ENCODE data around the gene HHIPL1.

Gene HHIPL1

DNA sequence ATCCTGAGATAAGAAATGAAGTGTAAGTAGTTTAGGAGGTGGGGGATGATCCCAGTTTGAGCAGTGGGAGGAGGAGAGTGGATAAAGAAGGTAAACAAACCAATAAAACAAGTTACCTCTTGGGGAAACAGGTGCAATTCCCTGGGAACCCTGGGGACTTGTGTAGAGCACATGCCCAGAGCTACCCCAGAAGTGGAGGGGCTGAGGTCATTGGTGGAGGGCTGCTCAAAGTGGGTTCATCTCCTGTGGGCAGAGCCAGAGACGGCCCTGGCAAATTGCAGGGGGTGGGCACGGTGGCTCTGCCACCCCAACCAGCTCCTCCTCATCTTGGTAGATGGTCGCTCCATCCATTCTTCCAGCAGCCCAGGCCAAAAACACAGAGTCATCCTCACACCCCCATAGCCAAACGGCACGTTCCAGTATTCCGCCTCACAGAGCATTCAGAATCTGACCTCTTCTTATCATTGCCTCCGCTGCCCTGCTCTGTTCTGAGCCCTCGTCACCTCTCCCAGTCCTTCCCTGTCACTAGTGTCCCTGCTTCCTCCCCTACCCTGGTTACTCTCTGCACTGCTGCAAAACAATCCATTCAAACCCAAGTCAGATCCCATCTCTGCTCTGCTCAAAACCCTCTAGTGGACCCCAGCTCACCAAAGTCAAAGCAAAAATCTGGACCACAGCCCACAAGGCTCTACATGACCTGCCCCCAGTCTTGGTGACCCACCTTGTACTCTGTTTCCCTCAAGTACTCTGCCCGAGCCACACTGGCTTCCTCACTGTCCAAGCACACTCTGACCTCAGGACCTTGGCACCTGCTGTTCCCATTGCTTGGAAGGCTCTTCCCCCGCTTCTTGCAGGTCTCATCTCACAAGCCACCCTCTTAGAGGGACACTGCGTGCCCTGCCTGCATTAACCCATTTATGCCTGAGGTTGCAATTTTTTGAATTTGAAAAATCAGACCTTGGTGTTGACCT, 44.6 kb downstream of the HHIPL1 start:
- DNase-seq (ENCODE audit: low read depth) = no peak

DNA sequence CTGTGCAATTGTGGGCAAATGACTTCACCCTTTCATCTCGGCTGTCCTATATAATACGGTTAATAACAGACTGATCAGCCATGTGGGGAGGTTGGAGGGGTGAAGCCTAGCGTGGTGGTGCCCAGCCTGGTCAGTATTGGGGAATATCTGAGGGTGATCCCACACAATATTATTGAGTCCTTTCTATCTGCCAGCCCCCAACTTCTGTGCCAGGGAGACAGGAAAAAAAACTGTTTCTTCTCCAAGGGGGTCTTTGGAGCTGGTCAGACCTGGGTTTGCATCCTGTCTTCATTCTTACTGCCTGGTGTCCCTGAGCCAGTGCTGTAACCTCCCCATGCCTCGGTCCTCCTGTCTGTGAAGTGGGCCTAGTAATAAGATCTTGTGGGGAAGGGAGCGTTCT, 45.7 kb downstream of the HHIPL1 start:
- DNase-seq (ENCODE audit: low read depth) = no peak

DNA sequence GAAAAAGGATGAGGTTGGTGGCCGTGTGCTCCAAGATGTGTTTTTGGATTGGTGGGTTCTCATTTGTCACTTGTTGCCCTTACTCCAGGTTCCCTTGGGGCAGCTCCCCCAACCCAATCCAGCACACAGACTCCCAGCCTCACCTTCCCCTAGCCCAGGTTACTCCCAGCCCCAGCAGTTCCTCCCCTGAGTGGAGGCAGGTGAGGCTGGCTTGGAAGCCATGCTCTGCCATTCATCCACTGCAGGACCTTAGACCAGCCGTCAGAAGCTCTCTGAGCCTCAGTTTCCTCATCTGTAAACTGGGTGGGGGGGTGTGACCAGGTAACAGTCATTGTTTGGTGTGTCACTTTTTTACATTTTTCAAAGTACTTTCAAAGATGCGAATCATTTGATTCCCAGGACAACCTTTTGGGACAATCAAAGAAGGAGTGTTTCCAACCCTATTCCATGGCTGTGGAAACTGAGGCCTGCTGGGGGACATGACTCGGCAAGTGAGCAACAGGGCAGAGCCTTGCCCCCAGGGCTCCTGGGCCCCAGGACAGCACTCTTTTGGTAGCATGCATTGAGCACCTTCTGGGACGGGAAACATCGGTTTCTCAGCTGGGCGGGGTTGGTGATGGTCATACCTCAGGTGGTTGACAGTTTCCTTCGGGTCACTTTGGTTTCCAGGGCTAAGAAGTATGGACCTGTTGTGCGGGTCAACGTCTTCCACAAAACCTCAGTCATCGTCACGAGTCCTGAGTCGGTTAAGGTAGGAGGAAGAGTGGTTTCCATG, 46.4 kb downstream of the HHIPL1 start:
- no peak for DNase-seq (ENCODE audit: low read depth)

DNA sequence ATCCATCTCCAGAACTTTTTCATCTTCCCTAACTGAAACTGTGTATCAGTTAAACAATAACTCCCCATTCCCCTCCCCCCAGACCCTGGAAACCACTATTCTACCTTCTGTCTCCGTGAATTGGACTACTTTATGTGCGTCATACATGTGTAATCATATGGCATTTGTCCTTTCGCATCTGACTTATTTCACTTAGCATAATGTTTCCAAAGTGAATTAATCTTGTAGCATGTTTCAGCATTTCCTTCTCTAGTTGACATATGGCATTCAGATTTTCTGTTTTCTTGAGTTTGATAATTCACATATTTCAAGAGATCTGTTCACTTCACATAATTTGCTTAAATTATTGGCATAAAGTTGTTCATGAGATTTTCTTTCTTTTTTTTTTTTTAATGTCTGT, 49.0 kb downstream of the HHIPL1 start:
- no peak for DNase-seq (ENCODE audit: low read depth)

DNA sequence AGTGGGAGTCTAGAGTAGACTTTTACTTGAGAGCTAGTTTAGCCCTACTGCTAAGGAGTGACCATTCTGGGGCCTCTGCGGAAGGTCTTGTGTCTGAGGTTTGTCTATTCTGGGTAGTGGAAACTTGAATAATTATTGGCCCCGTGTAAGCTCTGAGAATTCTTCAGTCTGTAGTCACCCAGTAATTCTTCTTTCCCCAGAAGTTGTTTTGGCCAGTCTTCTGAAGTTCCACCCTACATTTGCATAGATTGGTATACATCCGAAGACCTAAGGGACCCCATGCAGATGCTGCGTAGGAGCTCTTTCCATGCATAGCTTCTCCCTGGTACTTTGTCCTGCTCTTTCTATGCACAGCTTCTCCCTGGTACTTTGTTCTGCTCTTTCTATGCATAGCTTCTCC, 52.0 kb downstream of the HHIPL1 start:
- DNase-seq (ENCODE audit: low read depth) = no peak

DNA sequence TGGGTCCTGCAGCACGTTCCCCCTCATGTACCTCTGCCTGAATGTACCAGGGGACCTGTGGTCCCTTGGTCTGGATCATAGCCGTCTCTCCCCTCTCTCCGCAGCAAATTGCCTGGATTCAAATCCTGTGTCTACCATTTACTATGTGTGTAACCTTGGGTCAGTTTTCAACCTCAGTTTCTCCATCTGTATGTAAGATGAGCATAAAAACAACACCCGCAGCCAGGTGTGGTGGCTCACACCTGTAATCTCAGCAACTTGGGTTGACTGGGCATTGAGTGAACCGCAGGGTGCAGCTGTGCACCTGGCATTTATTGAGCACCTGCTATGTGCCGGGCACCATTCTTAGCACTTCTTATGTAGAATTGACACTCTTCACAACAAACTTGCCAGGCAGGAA, 53.3 kb downstream of the HHIPL1 start:
- DNase-seq (ENCODE audit: low read depth) = no peak

DNA sequence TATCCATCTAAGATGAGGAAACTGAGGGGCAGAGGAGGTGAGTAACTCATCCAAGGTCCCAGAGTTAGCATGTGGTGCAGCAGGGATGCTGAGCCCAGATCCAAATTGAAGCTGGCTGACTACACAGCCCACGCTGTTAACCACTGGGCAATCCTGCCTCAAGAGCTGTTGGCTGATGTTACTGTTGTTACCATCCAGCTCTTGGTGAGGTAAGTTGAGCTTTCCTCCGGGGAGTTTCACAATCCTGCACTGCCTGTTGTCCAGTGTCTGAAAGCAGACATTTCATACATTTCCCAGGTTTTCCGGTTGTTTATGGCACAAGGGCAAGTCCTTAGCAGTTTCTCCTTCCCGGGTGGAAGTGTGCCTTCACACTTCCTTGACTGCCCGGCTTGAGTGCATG, 53.7 kb downstream of the HHIPL1 start:
- no peak for DNase-seq (ENCODE audit: low read depth)

DNA sequence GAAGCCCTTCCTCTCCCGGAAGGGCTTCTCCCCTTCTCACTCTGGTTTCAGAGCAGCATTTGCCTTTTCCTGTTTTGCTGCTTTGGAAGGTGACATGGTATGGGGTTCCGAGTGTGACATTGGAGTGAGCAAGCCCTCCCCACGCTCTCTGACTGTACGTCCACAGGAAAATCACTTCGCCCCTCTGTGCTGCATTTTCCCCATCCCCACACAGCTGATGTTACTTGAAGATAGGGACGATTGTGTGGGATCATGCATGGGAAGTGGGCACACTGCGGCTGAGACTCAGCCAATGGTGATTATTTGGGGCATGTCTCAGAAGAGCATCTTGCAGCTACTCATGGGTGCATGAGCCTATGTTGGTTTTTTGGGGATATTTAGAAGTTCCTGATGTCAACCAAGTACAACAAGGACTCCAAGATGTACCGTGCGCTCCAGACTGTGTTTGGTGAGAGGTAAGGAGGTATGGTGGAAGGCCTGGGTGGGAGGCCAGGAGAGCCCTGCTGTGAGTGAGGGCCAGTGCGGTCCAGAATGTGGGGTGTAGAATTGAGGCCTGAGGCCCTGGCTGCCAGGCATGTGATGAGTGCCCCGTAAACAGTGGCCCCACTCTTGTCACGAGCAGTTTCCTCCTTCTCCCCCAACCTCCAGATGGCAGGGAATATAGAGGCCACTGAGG, 54.3 kb downstream of the HHIPL1 start:
- no peak for DNase-seq (ENCODE audit: low read depth)

DNA sequence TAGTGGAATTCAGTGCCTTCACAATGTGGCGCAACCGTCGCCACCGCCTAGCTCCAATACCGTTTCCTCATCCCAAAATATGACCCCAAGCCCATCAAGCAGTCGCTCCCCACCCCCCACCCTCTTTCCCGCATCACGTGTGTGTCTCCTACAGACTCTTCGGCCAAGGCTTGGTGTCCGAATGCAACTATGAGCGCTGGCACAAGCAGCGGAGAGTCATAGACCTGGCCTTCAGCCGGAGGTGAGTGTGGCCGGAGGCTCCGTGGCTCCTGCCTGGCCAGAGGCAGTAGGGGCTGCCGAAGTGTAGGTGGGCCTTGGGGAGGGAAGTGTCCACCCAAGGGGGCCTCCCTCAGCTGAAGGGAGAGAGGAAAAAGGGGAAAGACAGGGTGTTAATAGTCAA, 54.9 kb downstream of the HHIPL1 start:
- no peak for DNase-seq (ENCODE audit: low read depth)

DNA sequence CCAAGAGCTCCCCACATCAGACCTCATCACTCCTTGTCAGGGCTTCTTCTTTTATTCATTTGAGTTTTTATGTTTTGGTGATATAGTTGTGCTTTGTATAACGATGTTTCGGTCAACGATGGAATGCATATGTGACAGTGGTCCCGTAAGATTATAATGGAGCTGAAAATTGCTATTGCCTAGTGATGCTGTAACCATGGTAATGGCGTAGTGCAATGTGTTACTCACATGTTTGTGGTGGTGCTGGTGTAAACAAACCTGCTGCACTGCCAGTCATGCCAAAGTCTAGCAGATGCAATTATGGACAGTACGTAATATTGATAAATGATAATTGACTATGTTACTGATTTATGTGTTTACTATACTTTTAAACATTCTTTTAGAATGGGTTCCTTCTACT, 55.5 kb downstream of the HHIPL1 start:
- no peak for DNase-seq (ENCODE audit: low read depth)

DNA sequence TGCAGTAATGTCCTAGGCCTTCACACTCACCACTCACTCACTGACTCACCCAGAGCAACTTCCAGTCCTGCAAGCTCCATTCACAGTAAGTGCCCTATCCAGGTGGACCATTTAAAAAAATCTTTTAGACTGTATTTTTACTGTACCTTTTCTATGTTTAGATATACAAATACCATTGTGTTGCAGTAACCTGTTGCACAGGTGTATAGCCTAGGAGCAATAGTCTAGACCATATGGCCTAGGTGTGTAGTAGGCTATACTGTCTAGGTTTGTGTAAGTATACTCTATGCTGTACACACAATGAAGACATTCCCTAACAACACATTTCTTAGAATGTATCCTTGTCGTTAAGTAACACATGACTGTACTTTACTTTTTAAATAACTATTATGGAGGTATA, 56.3 kb downstream of the HHIPL1 start:
- no peak for DNase-seq (ENCODE audit: low read depth)

DNA sequence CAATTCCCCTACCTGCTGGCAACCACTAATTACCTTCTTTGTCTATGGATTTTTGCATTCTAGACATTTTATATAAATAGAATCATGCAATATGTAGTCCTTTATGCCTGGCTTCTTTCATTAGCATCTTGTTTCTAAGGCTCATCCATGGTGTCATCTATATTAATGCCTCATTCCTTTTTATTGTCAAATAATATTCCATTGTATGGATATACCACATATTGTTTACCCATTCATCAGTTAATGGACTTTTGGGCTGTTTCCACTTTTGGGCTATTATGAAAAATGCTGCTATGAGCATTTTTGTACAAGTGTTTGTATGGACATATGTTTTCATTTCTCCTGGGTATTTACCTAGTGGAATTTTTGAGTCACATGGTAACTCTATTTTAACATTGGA, 57.2 kb downstream of the HHIPL1 start:
- DNase-seq (ENCODE audit: low read depth) = no peak

DNA sequence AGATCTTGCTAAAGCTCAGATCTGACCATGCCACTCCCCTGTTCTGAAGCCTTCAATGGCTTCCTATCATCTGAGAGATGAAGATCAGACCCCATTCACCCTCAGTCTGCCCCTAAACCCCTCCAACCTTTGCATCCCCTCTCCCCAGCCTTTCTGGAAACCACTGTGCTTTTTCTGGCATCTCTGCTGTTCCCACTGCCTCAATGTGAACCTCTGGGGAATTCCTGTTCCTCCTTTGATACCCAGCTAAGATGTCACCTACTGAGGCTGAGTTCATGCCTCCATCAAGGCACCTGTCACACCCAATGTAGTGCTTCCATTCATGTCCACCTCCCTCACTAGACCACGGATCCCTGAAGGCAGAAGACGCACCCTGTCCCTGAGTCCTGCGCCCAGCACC, 58.5 kb downstream of the HHIPL1 start:
- no peak for DNase-seq (ENCODE audit: low read depth)

DNA sequence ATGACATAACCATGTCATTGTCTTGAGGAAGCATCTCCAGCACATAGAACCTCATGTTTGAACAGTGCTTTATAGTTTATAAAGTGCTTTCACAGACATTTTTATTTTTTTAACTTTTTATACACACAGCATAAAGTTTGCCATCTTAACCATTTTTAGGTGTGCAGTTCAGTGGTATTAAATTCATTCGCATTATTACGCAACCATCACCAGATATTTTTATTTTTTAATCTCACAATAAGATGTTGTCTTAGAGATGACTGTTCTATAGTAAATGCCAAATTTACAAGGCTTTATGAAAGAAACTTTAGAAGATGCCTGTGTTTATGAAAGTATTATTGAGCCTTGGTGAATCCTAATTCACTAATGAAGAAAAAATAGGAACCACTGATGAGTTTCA, 59.1 kb downstream of the HHIPL1 start:
- DNase-seq (ENCODE audit: low read depth) = no peak

DNA sequence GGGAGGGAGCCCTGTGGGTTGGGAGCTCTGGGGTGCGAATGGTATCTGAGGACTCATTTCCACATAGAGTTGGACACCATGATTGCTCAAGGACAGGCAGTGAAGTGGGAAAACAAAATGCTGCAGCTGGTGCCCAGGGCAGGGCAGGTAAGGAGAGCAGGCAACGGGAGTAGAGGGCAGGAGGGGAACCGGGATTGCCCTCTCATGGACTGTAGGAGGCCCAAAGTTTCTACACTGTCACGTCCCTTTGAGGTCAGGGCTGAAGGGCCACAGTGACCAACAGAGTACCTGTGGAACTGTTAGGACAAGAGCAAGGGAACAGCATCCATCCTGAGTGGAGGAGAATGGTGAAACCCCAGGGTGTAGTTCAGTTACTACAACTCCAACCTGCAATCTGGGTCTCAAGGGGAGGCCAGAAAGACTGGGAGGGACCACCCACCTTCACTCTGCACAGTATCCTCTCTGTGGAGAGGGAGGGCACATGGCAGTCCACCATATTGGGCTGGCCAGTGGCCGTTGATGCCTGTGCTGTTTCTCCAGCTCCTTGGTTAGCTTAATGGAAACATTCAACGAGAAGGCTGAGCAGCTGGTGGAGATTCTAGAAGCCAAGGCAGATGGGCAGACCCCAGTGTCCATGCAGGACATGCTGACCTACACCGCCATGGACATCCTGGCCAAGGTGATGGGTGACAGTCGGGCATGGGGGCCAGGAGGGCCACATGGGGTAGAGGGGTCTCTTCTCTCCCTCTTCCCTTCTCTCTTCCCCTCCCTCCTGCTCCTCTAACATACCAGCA, 61.4 kb downstream of the HHIPL1 start:
- DNase-seq (ENCODE audit: low read depth) = no peak

DNA sequence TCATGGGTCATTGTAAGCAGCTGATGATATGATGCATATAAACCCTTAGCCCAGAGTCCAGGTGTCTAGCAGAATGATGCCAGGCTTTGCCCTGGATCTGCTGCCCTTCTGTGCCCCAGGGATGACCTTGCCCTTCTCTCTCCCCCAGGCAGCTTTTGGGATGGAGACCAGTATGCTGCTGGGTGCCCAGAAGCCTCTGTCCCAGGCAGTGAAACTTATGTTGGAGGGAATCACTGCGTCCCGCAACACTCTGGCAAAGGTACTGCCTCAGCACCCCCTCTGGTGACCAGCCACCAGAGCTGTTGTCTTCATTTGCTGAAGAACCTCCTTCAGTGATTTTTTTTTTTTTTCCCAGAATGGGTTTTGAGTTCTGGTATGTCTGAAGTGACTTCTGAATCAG, 62.5 kb downstream of the HHIPL1 start:
- no peak for DNase-seq (ENCODE audit: low read depth)

DNA sequence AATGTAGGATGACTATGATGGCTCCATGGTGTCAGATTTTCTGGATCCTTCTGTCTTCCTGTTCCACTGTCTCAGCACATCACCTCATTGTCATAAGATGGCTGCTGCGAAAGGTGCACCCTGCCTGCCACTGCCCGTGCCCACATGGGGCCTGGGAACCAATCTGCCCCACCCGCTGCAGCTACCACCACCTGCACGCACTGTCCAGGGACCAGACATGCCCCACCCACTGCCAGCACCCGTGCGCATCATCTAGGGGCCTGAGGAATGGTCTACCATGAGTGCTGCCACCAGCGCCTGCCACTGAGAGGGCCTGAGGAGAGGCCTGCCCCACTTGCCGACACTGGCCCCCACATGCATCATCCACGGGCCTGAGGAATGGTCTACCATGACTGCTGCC, 63.0 kb downstream of the HHIPL1 start:
- DNase-seq (ENCODE audit: low read depth) = no peak

DNA sequence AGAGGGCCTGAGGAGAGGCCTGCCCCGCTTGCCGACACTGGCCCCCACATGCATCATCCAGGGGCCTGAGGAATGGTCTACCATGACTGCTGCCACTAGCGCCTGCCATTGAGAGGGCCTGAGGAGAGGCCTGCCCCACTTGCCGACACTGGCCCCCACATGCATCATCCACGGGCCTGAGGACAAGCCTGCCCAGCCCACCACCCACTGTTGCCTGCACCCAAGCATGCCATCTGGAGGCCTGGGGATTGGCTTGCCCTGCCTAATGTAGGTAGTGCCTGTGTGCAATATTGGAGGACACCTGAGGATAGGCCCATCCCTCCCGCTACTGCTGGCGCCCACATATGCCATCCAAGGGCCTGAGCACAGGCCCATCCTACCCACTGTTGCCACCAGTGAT, 63.5 kb downstream of the HHIPL1 start:
- DNase-seq (ENCODE audit: low read depth) = no peak

DNA sequence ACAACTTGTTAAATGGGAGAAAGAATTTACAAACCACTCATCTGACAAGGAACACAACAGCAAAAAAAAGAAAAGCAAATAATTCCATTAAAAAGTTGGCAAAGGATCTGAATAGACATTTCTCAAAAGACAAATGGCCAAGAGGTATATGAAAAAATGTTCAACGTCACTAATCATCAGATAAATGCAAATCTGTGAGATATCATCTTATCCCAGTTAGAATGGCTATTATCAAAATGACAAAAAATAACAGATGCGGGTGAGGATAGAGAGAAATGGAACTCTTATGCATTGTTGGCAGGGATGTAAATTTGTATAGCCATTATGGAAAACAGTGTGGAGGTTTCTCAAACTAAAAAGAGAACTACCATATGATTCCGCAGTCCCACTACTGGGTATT, 69.0 kb downstream of the HHIPL1 start:
- no peak for DNase-seq (ENCODE audit: low read depth)

DNA sequence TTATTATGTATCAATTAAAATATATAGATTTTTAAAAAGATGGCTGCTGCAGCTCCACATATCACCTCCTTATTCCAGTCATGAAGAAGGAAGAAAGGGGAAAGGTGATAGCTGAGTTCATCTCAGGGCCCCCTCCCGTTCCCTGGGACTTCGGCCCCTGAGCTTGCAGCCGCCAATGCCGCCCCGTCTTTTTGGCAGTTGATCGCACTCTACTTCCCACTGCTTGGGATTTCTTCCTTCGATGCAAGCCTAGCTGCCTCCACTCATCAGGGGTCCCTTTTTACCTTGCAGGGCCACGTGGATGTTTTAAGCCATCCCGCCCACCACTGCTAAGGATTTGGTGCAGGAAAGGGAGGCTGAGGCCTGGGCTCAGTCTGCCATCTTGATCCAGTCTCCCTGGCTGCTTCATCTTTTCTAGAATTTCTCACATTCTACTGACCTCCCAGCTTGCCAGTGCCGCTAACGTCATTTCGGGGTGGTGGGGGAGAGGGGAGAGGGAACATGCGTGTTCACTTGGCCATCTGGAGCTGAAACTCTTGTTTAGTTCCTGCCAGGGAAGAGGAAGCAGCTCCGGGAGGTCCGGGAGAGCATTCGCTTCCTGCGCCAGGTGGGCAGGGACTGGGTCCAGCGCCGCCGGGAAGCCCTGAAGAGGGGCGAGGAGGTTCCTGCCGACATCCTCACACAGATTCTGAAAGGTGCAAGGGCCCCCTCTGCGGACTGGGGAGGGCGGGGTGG, 70.5 kb downstream of the HHIPL1 start:
- DNase-seq (ENCODE audit: low read depth) = no peak
